ENCODE measurements around the gene SHFL.

SHFL gene

GRCh38 chr19:10110076-10110971 is 24.2 kb downstream of the SHFL start:
- FAIRE-seq, result no peak

GRCh38 chr19:10110972-10111317 is 24.8 kb downstream of the SHFL start:
- no peak for FAIRE-seq

DNA sequence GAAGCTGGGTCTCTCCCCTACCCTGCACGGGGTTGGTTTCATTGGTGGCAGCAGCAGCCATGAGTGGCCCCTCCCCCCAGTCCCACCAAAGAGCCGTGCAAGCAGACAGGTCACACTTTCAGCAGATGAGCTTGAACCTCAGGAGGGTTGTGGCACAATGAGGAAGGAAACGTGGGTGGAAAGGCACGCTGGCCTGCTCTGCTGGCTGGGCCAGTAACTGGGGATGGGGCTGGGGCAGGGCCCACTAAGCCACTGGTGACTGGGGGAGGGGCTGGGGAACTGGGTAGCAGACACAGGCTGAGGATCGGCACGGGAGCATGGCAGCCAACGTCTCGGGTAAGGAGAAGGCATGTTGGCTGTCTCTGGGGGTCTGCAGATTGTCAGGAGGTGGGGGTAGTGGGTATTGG is 25.3 kb downstream of the SHFL start, which contains the start of gene P2RY11:
P2RY11 (plus strand) TSS at position 289 of the 407 bp plus-strand sequence; CDS start at position 318, 29 bp downstream.
- no peak for FAIRE-seq

DNA sequence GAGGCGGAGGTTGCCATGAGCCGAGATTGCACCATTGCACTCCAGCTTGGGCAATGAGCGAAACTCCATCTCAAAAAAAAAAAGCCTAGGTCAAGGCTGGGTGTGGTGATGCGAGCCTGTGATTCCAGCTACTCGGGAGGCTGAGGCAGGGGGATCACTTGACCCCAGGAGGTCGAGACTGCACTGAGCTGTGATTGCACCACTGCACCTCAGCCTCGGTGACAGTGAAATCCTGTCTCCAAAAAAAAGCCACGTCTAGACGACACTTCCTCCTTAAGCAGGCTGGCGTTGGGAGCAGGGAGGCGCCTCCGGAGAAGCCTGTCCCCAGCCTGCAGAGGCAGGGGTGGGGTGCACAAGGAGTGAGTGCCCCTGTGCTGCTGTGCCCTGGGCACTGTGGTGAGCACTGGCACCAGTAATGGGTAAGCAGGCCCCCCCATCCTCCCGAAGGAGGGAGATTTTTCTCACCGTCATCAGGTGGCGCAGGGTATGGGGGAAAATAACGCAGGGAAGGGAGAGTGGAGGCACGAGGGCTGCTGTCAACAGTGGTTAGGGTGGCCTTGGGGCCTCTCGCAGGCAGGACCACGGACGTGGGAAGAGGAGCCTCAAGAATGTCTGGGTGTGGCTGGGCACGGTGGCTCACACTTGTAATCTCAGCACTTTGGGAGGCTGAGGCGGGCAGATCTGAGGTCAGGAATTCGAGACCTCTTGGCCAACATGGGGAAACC is 26.1 kb downstream of the SHFL start:
- FAIRE-seq, result no peak

GRCh38 chr19:10112895-10113591 is 26.9 kb downstream of the SHFL start:
- no peak for FAIRE-seq

DNA sequence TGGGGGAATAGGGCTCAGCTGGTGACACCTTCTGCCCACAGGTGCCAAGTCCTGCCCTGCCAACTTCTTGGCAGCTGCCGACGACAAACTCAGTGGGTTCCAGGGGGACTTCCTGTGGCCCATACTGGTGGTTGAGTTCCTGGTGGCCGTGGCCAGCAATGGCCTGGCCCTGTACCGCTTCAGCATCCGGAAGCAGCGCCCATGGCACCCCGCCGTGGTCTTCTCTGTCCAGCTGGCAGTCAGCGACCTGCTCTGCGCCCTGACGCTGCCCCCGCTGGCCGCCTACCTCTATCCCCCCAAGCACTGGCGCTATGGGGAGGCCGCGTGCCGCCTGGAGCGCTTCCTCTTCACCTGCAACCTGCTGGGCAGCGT is 27.5 kb downstream of the SHFL start:
- no peak for FAIRE-seq

DNA sequence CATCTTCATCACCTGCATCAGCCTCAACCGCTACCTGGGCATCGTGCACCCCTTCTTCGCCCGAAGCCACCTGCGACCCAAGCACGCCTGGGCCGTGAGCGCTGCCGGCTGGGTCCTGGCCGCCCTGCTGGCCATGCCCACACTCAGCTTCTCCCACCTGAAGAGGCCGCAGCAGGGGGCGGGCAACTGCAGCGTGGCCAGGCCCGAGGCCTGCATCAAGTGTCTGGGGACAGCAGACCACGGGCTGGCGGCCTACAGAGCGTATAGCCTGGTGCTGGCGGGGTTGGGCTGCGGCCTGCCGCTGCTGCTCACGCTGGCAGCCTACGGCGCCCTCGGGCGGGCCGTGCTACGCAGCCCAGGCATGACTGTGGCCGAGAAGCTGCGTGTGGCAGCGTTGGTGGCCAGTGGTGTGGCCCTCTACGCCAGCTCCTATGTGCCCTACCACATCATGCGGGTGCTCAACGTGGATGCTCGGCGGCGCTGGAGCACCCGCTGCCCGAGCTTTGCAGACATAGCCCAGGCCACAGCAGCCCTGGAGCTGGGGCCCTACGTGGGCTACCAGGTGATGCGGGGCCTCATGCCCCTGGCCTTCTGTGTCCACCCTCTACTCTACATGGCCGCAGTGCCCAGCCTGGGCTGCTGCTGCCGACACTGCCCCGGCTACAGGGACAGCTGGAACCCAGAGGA is 28.0 kb downstream of the SHFL start:
- FAIRE-seq, result no peak

GRCh38 chr19:10114651-10115391 is 28.7 kb downstream of the SHFL start:
- no peak for FAIRE-seq

DNA sequence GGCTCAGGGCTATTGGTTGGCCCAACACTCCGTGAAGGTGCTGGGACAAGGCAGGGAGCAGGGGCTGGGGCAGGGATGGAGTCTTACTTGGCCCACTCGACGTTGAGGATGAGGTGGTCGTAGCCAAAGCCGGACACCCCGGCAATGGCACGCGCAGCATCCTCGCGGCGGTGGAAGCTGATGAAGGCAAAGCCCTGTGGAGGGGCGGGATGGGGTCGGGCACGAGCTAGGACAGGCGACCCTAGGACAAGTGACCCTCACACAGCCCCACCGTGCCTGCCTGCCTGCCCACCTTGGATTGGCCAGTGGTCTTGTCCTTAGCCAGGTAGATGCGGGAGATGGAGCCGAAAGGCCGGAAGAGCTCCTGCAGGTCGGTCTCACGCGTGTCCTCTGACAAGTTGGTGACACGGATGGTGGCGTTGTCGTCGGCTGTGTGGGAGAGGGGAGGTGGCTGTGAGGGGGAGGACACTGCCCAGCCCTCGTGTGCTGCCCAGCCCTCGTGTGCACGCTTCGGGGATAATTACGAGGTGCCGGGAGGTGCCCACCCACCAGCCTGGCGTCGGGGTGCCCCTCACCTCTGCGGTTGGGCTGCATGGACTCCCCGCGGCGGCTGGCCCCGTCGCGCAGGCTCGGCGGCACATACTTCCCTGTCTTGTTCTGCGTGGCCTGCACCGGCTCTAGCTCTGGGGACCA is 29.4 kb downstream of the SHFL start:
- no peak for FAIRE-seq

DNA sequence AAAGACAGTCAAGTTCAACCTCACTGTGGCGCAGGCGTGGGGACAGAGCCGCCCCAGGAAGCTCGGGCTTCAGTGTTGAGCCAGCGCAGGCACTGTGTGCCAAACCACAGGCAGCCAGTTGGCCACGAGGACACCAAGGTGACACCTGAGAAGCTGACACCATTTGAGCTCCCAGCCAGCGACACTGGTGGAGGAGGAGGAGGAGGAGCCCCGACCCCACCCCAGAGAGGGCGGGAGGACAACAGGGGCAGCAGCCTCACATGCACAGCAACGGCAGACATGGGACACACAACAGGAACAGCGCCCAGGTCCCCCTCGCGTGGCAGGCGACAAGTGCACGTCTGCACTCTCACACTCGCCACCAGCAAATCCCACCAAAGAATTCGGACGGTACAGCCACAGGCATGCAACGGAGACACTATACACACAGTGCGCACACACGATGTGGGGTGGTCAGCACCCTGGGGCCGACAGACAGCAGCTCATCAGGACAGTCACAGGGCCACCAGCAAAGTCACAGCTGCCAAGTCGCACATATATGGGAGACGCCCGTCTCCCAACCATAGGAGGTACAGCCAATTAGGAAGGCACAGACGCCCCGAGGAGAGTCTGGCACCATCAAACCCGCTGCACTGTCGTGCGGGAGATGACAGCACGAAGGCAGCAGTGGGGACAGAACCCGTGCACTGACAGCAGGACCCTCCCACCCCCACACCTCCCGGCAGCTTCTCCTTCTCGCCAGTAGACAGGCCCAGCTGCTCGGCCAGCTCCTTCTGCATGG is 30.2 kb downstream of the SHFL start:
- no peak for FAIRE-seq

DNA sequence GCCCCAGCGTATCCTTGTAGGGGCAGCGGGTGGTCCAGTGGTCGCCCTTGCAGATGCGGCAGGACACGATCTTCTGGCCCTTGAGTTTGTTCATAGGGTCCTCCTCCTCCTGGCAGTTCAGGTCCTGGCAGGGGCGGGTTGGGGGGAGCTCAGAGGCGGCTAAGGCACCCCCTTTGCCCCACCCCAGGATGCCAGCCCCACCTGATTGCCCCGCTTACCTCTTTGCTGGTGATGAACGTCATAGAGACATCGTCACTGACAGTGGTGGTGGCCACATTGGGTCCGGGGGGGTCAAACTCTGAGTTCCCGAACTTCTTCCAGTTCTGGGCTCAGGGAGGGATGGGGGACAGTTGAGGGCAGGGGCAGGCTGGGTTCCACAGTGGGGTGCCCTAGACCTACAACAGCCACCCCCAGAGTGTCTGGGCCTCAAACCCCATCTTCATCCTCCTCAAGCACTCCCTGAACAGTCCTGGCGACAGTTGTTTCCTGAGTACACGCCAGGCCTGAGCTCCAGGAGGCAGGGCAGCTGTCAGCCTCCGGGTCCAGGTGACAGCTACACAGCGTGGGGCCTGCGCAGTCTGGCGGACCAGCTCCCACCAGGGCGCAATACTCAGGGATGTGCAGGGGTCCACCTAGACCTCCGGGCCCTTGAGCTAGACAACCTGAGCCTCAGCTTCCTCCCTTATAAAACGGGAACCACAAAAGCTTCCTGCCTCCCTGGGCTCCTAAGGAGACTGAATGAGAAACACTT is 30.9 kb downstream of the SHFL start:
- no peak for FAIRE-seq

GRCh38 chr19:10118960-10119359 is 32.8 kb downstream of the SHFL start:
- FAIRE-seq, result no peak

GRCh38 chr19:10120538-10121189 is 34.5 kb downstream of the SHFL start:
- FAIRE-seq, result no peak

- no peak for FAIRE-seq
Measured at GRCh38 chr19:10122045-10122444, 35.9 kb downstream of the SHFL start.

DNA sequence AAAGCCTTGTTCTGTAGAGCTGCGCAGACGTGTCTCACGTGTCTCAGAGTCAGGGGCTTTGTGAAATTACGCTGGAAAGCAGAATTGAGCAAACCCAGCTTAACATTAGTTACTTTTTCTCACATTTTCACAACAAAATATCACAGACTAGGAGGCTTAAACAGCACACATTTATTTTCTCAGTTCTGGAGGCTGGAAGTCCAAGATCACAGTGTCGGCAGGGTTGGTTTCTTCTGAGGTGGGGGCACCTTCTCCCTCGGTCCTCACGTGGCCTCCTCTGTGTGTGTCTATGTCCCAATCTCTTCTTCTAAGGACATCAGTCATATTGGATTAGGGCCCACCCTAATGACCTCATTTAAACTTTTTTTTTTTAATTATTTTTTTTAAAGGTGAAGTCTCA is 38.3 kb downstream of the SHFL start:
- FAIRE-seq, result no peak

- FAIRE-seq, result no peak
Measured at GRCh38 chr19:10126213-10126639, 40.1 kb downstream of the SHFL start.

- no peak for FAIRE-seq
Measured at GRCh38 chr19:10132905-10133304, 46.8 kb downstream of the SHFL start.

- no peak for FAIRE-seq
Measured at GRCh38 chr19:10133596-10133995, 47.5 kb downstream of the SHFL start.

- FAIRE-seq, result no peak
Measured at GRCh38 chr19:10134040-10134439, 47.9 kb downstream of the SHFL start.
